GM21717 (cell line): ENCODE data around the gene ARHGEF12.

Experiments used
- ATAC-seq: cut with Tn5 transposase; IDR thresholded peaks from one replicate; pipeline ENCODE4 v1.9.1; 2021; ENCODE audit warnings: mild to moderate bottlenecking, moderate library complexity; ENCODE audit not compliant: unreplicated experiment

ARHGEF12 gene

GRCh38 chr11:120317689-120318480, 18.3 kb upstream of the ARHGEF12 start:
- ATAC-seq = no peak

- no peak for ATAC-seq
Measured at GRCh38 chr11:120318906-120319305, 17.3 kb upstream of the ARHGEF12 start.

GRCh38 chr11:120324932-120325810, 11.0 kb upstream of the ARHGEF12 start, which contains the start of gene TLCD5:
TSS of gene TLCD5 (plus strand) at chr11:120325299. CDS start at chr11:120327442, 2,143 bp downstream.
- ATAC-seq = peak; percentile 73

- no peak for ATAC-seq
Measured at GRCh38 chr11:120326228-120326627, 10.0 kb upstream of the ARHGEF12 start.

- ATAC-seq = no peak
Measured at GRCh38 chr11:120326845-120327281, 9.3 kb upstream of the ARHGEF12 start.

GRCh38 chr11:120327311-120327710, 8.9 kb upstream of the ARHGEF12 start:
- no peak for ATAC-seq

GRCh38 chr11:120329556-120329955, 6.7 kb upstream of the ARHGEF12 start:
- no peak for ATAC-seq

GRCh38 chr11:120330045-120330444, 6.2 kb upstream of the ARHGEF12 start:
- no peak for ATAC-seq

GRCh38 chr11:120331301-120331996, 4.8 kb upstream of the ARHGEF12 start:
- ATAC-seq = no peak

- ATAC-seq = no peak
Measured at GRCh38 chr11:120332822-120333716, 3.1 kb upstream of the ARHGEF12 start.

GRCh38 chr11:120333801-120334200, 2.4 kb upstream of the ARHGEF12 start:
- ATAC-seq = no peak

- no peak for ATAC-seq
Measured at GRCh38 chr11:120334332-120334731, 1.9 kb upstream of the ARHGEF12 start.

GRCh38 chr11:120334894-120335462, 1.2 kb upstream of the ARHGEF12 start:
- ATAC-seq = no peak

- ATAC-seq = peak; percentile 25
Measured at GRCh38 chr11:120335556-120335907, 681 bp upstream of the ARHGEF12 start.

GRCh38 chr11:120336641-120337354, 585 bp downstream of the ARHGEF12 start:
- peak; percentile 33 for ATAC-seq

GRCh38 chr11:120337355-120338106, 1.3 kb downstream of the ARHGEF12 start:
- ATAC-seq = no peak

- ATAC-seq = no peak
Measured at GRCh38 chr11:120338107-120338933, 2.1 kb downstream of the ARHGEF12 start.
